Sigmoid colon (tissue), 4 donors: ENCODE data around the gene ZNF681.

ENCODE experiments used
- EP300 ChIP-seq, 4 donors: sonication (generic); formaldehyde crosslinking; IDR thresholded peaks; one replicate each; pipeline ENCODE4 v1.6.1; 2017; ENCODE audit warnings: antibody characterized with exemption in 4 of 4
- POLR2AphosphoS5 ChIP-seq, 4 donors: sonication (generic); formaldehyde crosslinking; IDR thresholded peaks; one replicate each; pipeline ENCODE4 v1.6.1; 2017; ENCODE audit warnings: antibody characterized with exemption in 4 of 4
- TF ChIP-seq, protein P1 (sequence below), 4 experiments: fragments of 450-650 bp in 3 of 4; fragments of 200-600 bp in 1 of 4; IDR thresholded peaks; one replicate each; pipeline ENCODE4 v1.5.1; 2016 to 2019; ENCODE audit warnings: antibody characterized with exemption in 4 of 4, mild to moderate bottlenecking in 3 of 4, moderate library complexity in 2 of 4

GRCh38 chr19:23801803-23802202 is 43.1 kb upstream of the ZNF681 start:
- TF ChIP-seq POLR2AphosphoS5 (IDR thresholded peaks at IDR 0.05): no peak
- TF ChIP-seq, protein P1, sequence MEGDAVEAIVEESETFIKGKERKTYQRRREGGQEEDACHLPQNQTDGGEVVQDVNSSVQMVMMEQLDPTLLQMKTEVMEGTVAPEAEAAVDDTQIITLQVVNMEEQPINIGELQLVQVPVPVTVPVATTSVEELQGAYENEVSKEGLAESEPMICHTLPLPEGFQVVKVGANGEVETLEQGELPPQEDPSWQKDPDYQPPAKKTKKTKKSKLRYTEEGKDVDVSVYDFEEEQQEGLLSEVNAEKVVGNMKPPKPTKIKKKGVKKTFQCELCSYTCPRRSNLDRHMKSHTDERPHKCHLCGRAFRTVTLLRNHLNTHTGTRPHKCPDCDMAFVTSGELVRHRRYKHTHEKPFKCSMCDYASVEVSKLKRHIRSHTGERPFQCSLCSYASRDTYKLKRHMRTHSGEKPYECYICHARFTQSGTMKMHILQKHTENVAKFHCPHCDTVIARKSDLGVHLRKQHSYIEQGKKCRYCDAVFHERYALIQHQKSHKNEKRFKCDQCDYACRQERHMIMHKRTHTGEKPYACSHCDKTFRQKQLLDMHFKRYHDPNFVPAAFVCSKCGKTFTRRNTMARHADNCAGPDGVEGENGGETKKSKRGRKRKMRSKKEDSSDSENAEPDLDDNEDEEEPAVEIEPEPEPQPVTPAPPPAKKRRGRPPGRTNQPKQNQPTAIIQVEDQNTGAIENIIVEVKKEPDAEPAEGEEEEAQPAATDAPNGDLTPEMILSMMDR (IDR thresholded peaks at IDR 0.05): no peak
- no peak for TF ChIP-seq EP300 (IDR thresholded peaks at IDR 0.05)
